Parathyroid adenoma (tissue), 2 donors: Measurements from ENCODE around the gene PCSK6.

Source experiments
- H2AFZ ChIP-seq: fragments of 300-600 bp; sonication (generic); one replicate; pipeline ENCODE4 v1.7.0; 2017; ENCODE audit warnings: antibody characterized with exemption, mild to moderate bottlenecking
- H3K27ac ChIP-seq: fragments of 300-600 bp; sonication (generic); one replicate; pipeline ENCODE4 v1.7.0; 2017
- H3K27me3 ChIP-seq: fragments of 300-600 bp; sonication (generic); one replicate; pipeline ENCODE4 v1.7.0; 2017; ENCODE audit warnings: low read length; ENCODE audit not compliant: control insufficient read depth, insufficient read depth
- H3K36me3 ChIP-seq: fragments of 300-600 bp; sonication (generic); one replicate; pipeline ENCODE4 v1.7.0; 2017; ENCODE audit warnings: low read length; ENCODE audit not compliant: control insufficient read depth, insufficient read depth
- H3K4me1 ChIP-seq: fragments of 300-600 bp; sonication (generic); one replicate; pipeline ENCODE4 v1.7.0; 2017; ENCODE audit warnings: control low read depth
- H3K4me2 ChIP-seq: fragments of 300-600 bp; sonication (generic); one replicate; pipeline ENCODE4 v1.7.0; 2017; ENCODE audit warnings: low read length
- H3K4me3 ChIP-seq: fragments of 300-600 bp; sonication (generic); one replicate; pipeline ENCODE4 v1.7.0; 2017; ENCODE audit warnings: low read depth, low read length
- H3K79me2 ChIP-seq: fragments of 300-600 bp; sonication (generic); one replicate; pipeline ENCODE4 v1.7.0; 2017; ENCODE audit warnings: control low read depth
- H3K9ac ChIP-seq: fragments of 300-600 bp; sonication (generic); one replicate; pipeline ENCODE4 v1.7.0; 2017; ENCODE audit warnings: mild to moderate bottlenecking
- H3K9me3 ChIP-seq: fragments of 300-600 bp; sonication (generic); one replicate; pipeline ENCODE4 v1.7.0; 2017; ENCODE audit warnings: low read length; ENCODE audit not compliant: control insufficient read depth
- TF ChIP-seq, protein P1 (sequence below): fragments of 300-600 bp; sonication (generic); IDR thresholded peaks from one replicate; pipeline ENCODE4 v1.7.0; 2017; ENCODE audit warnings: antibody characterized with exemption, mild to moderate bottlenecking
- donor health status: primary hyperparathyroidism.

Gene PCSK6

DNA sequence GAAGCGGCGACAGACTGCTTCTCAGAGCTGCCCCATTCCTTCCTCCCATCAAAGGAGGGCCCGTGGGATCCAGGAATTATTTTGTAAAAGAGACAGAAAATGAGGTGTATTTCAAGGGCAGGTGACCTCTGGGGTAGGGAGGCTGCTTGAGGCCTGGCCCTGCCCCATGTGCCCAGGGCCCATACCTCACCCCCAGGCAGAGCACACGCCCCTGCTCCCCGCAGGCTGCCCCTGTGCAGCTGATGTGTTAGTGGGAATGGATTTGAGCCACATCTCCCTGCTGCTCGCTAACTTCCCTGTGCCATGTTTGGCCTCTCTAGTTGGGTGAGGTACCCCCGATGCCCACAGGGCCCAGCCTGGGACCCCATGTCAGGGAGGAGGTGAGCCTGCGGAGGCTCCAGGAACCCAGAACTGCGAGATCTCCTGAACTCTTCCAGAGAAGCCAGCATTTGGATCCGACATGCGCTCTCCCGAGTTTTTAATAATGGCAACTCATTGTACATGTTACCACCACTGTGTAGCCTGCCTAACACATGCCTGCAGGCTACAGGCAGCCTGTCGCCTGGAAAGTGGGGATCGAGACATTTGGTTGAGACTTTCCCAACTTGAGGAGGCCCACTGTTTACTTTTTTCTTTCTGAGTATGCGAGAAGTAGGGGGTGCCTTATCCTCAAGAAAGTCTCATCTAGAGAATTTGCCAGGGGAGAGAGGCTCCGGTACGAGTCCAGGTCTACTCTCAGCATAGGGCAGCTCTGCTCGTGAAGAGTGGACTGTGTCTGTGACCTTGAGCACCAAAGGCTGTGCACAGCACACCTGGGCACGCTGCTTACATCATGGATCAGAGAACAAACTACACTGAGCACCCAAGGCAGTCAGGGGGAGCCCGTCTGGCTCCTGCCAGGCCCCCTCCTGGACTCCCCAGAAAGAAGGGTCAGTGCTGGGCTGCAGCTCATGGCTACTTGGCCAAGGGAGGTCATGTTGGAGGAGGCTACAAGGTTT, 36.1 kb downstream of the PCSK6 start:
- Histone ChIP-seq H3K4me1 (no peaks in the 10 kb centered on the region), H3K27me3 (no peaks in the 10 kb centered on the region), H3K9ac (no peak overlapping the region), H3K27ac (no peak overlapping the region), H3K9me3 (no peaks in the 10 kb centered on the region), H3K36me3 (no peaks in the 10 kb centered on the region), H3K4me3 (no peak overlapping the region), H2AFZ (no peak overlapping the region), H3K79me2 (no peaks in the 10 kb centered on the region), H3K4me2 (no peak overlapping the region)
- TF ChIP-seq, protein P1, sequence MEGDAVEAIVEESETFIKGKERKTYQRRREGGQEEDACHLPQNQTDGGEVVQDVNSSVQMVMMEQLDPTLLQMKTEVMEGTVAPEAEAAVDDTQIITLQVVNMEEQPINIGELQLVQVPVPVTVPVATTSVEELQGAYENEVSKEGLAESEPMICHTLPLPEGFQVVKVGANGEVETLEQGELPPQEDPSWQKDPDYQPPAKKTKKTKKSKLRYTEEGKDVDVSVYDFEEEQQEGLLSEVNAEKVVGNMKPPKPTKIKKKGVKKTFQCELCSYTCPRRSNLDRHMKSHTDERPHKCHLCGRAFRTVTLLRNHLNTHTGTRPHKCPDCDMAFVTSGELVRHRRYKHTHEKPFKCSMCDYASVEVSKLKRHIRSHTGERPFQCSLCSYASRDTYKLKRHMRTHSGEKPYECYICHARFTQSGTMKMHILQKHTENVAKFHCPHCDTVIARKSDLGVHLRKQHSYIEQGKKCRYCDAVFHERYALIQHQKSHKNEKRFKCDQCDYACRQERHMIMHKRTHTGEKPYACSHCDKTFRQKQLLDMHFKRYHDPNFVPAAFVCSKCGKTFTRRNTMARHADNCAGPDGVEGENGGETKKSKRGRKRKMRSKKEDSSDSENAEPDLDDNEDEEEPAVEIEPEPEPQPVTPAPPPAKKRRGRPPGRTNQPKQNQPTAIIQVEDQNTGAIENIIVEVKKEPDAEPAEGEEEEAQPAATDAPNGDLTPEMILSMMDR, result no peak

DNA sequence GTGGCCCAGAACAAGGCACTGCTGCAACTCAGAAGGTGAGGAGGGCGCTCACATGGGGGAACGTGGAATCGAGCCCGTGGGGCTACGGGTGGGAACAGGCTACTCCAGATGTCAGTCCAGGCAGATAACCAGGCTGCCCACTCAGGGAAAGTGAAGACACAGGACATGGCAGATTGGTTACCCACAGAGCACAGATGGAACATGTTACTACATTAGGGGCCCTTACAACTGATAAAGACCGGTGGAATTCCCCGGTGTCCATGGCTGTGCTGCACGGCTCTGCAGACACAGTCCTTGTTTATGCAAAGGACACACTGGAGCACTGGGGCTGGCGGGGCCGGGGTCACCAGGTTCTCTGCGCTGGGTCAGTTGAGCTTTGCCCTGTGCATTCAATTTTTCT, 36.9 kb downstream of the PCSK6 start:
- H3K36me3 ChIP-seq, result no peaks in the 10 kb centered on the region
- TF ChIP-seq, protein P1, result no peak
- no peaks in the 10 kb centered on the region for H3K79me2 ChIP-seq
- no peak overlapping the region for H3K4me3 ChIP-seq
- no peak overlapping the region for H2AFZ ChIP-seq
- H3K27ac ChIP-seq, result no peak overlapping the region
- H3K27me3 ChIP-seq, result no peaks in the 10 kb centered on the region
- H3K9me3 ChIP-seq, result no peaks in the 10 kb centered on the region
- no peak overlapping the region for H3K9ac ChIP-seq
- H3K4me1 ChIP-seq, result no peaks in the 10 kb centered on the region
- no peak overlapping the region for H3K4me2 ChIP-seq

DNA sequence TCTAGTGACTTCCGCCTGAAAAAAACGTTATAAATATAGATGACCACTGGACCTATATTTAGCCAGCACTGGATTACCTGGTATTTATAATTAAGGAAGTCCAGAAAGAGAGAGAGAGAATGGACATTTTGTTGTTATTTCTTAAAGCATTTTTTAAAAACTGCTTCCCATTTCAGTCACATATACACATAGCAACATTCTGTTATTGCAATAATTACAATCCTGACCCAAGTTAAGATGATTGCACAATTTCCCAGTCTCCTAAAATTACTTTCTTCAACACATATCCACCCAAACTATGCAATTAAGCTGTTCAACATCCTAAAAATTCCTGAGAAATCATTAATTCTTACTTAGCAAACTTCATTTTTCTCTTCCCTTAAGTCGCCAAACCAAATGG, 37.7 kb downstream of the PCSK6 start:
- no peak overlapping the region for H3K4me3 ChIP-seq
- no peaks in the 10 kb centered on the region for H3K4me1 ChIP-seq
- no peak overlapping the region for H2AFZ ChIP-seq
- H3K27ac ChIP-seq, result no peak overlapping the region
- TF ChIP-seq, protein P1, result no peak
- no peaks in the 10 kb centered on the region for H3K36me3 ChIP-seq
- H3K4me2 ChIP-seq, result no peak overlapping the region
- no peaks in the 10 kb centered on the region for H3K9me3 ChIP-seq
- no peak overlapping the region for H3K9ac ChIP-seq
- no peaks in the 10 kb centered on the region for H3K27me3 ChIP-seq
- H3K79me2 ChIP-seq, result no peaks in the 10 kb centered on the region

DNA sequence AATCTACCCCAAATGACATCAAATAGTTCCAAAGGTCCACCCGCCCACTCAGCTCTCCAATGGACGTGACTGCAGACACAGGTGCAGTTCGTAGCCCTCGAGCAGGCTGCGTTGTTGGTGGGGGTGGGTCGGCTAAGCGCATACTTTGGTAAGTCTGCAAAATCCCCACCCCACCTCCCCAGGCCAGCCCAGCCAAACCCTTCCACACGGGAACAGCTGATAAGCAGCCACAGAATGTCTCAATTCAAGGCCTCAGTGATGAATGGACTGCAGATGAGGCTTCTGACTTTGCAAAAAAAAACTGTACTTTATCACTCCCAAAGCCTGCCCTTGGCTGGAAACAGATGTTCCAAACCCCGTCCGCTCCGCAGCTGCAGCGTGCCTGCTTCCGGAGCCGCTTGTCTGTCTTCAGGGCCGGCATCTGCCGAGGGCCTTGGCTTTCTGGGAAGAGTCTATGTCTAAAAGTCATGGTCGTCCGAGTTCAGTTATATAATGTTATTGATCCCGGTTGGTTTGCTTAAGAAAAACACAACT, 38.2 kb downstream of the PCSK6 start:
- H3K4me3 ChIP-seq, result no peak overlapping the region
- no peaks in the 10 kb centered on the region for H3K27me3 ChIP-seq
- H3K36me3 ChIP-seq, result no peaks in the 10 kb centered on the region
- H3K79me2 ChIP-seq, result no peaks in the 10 kb centered on the region
- H2AFZ ChIP-seq, result no peak overlapping the region
- TF ChIP-seq, protein P1, result no peak
- no peaks in the 10 kb centered on the region for H3K9me3 ChIP-seq
- no peak overlapping the region for H3K27ac ChIP-seq
- no peaks in the 10 kb centered on the region for H3K4me1 ChIP-seq
- no peak overlapping the region for H3K9ac ChIP-seq
- H3K4me2 ChIP-seq, result no peak overlapping the region
